CD4-positive, alpha-beta T cell treated with Interferon alpha-2 for 1 hour (primary cell): ENCODE results near the gene MACROD1.

ENCODE experiments used
- DNase-seq, 2 donors: peaks; one replicate each; pipeline ENCODE4 v3.0.0-alpha.2; 2020 to 2022

MACROD1 gene

GRCh38 chr11:64128255-64129006, 37.5 kb downstream of the MACROD1 start:
- DNase-seq: no peak

- DNase-seq: no peak
These were observed 38.4 kb downstream of the MACROD1 start for GRCh38 chr11:64127267-64128072.

- no peak for DNase-seq
These were observed 39.1 kb downstream of the MACROD1 start for GRCh38 chr11:64126796-64127195.

- DNase-seq: no peak
These were observed 39.5 kb downstream of the MACROD1 start for GRCh38 chr11:64126371-64126770.

GRCh38 chr11:64125676-64126075, 40.2 kb downstream of the MACROD1 start:
- DNase-seq: no peak

GRCh38 chr11:64124147-64124546, 41.8 kb downstream of the MACROD1 start:
- DNase-seq: no peak

GRCh38 chr11:64123679-64124078, 42.2 kb downstream of the MACROD1 start:
- no peak for DNase-seq

GRCh38 chr11:64122411-64123410, 43.2 kb downstream of the MACROD1 start:
- DNase-seq: no peak

GRCh38 chr11:64121663-64122410, 44.1 kb downstream of the MACROD1 start:
- no peak for DNase-seq

GRCh38 chr11:64120951-64121569, 44.9 kb downstream of the MACROD1 start:
- DNase-seq: no peak

- no peak for DNase-seq
These were observed 46.2 kb downstream of the MACROD1 start for GRCh38 chr11:64119700-64120099.

- no peak for DNase-seq
These were observed 46.8 kb downstream of the MACROD1 start for GRCh38 chr11:64118876-64119665.

- DNase-seq: no peak
These were observed 48.0 kb downstream of the MACROD1 start for GRCh38 chr11:64117763-64118459.

GRCh38 chr11:64115531-64116522, 50.1 kb downstream of the MACROD1 start:
- no peak for DNase-seq

GRCh38 chr11:64114231-64114630, 51.7 kb downstream of the MACROD1 start:
- DNase-seq: no peak

- no peak for DNase-seq
These were observed 52.5 kb downstream of the MACROD1 start for GRCh38 chr11:64113462-64113780.

GRCh38 chr11:64112771-64113461, 53.0 kb downstream of the MACROD1 start:
- DNase-seq: no peak
